Measurements from ENCODE around the gene MATN1. TPM values are rescaled to one million over a fixed set of nuclear protein-coding genes. Genes with fewer than 3 reads are reported as not detected.

MATN1 gene
- polyA plus RNA-seq, 1 donor = 0.30 TPM

DNA sequence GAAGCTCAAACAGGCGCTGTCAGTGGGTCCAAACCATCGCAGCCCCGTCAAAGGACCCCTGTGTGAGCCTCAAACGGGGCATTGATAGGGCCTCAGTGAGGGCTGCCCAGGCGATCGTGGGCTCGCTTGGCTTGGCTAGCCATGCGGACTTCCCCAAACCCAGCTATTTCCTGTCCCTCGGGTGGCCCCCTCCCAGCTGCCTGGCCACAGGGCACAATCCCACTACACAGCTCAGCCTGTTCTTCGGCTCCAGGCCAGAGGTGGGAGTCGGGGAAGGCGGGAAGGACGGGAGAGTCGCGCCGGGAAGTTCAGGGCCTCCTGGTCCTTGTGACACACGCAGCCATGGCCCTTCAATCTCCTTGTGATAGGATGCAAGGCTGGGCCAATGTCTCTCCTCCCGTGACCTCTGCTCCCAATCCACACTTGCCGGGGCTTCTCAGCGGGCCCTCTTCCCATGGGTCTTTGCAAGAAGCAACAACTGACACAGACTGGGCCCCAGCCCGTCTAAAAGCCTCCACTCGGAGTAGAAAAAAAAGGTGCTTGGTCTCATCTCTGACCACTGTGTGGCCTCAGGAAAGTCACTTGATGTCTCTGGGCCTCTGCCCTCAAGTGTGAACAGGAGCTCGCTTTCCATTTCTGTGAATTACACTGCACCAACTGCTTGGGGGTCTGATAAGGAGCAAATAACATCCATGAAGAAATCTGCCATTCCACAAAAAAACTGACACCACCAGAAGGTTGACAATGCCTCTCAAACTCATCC lies 7.1 kb upstream of the MATN1 start:
- Histone ChIP-seq H3K27ac (ENCODE audit: low read length) (peak overlapping the region; percentile 77), H3K9me3 (ENCODE audit: control insufficient read depth, low read depth, low read length) (no peaks in the 10 kb centered on the region), H3K27me3 (ENCODE audit: control insufficient read depth, insufficient read depth, low read length) (no peaks in the 10 kb centered on the region), H3K4me1 (ENCODE audit: control insufficient read depth, insufficient read depth, low read length) (peaks cover 41% of the 10 kb centered on the region), H3K36me3 (ENCODE audit: control insufficient read depth, insufficient read depth, low read length) (peaks cover 7% of the 10 kb centered on the region), H3K4me3 (ENCODE audit: low read length) (no peak overlapping the region)
- whole genome bisulfite sequencing (ENCODE audit: insufficient coverage, low lambda C conversion rate) = no CpG with 5 or more reads among the region's 23 CpGs
- DNase-seq = peak in 1 of 2 donors; percentile 71

GRCh38 chr1:30729901-30730300 lies 6.5 kb upstream of the MATN1 start:
- no CpG with 5 or more reads among the region's 6 CpGs for WGBS (ENCODE audit: insufficient coverage, low lambda C conversion rate)
- peaks cover 41% of the 10 kb centered on the region for H3K4me1 ChIP-seq (ENCODE audit: control insufficient read depth, insufficient read depth, low read length)
- peaks cover 7% of the 10 kb centered on the region for H3K36me3 ChIP-seq (ENCODE audit: control insufficient read depth, insufficient read depth, low read length)
- no peak overlapping the region for H3K4me3 ChIP-seq (ENCODE audit: low read length)
- no peaks in the 10 kb centered on the region for H3K9me3 ChIP-seq (ENCODE audit: control insufficient read depth, low read depth, low read length)
- H3K27ac ChIP-seq (ENCODE audit: low read length) = peak overlapping the region; percentile 77
- H3K27me3 ChIP-seq (ENCODE audit: control insufficient read depth, insufficient read depth, low read length) = no peaks in the 10 kb centered on the region
- DNase-seq = peak; percentile 82 to 88

DNA sequence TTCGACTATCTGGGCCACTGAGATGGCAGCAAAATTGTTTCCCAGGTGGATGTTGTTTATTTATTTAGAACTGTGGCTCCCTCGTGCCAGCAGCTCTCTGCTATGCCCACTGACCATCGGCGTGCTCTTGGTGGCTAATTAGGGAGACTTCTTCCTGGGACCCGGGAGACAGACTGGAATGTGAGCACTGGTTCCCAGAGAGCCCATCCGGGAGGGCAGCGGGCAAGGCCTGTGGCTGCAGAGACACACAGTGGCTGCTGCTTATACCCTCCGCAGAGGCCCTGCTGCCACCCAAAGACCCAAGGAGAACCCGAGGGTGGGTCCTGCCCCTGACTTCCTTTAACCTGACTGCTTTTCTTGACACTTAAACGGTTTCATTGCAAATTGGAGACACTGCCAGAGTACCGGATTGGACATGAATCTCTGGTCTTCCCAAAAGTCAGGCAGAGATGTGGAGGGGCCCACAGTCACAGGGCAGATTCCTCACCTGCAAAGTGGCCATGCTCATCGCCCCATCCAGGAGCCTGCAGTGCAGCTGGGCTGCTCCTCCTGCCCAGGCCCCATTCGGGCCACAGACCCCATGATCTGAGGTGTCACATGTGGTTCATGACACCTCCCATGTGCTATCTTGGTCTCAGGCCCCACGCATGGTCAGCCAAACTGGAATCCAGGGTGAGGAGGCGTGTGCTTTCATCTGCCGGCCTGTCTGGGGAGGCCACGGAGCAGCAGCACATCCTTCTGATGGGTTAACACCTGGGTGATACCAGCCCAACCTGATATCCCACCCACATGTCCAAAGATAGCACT lies 5.7 kb upstream of the MATN1 start:
- Histone ChIP-seq H3K27ac (ENCODE audit: low read length) (peak overlapping the region; percentile 77), H3K27me3 (ENCODE audit: control insufficient read depth, insufficient read depth, low read length) (no peaks in the 10 kb centered on the region), H3K36me3 (ENCODE audit: control insufficient read depth, insufficient read depth, low read length) (peaks cover 13% of the 10 kb centered on the region), H3K4me1 (ENCODE audit: control insufficient read depth, insufficient read depth, low read length) (peaks cover 41% of the 10 kb centered on the region), H3K9me3 (ENCODE audit: control insufficient read depth, low read depth, low read length) (no peaks in the 10 kb centered on the region), H3K4me3 (ENCODE audit: low read length) (no peak overlapping the region)
- WGBS (ENCODE audit: insufficient coverage, low lambda C conversion rate) = 80% methylated on average over 4 of the region's 17 CpGs
- no peak for DNase-seq

GRCh38 chr1:30728340-30728739 lies 5.0 kb upstream of the MATN1 start:
- Histone ChIP-seq H3K9me3 (ENCODE audit: control insufficient read depth, low read depth, low read length) (no peaks in the 10 kb centered on the region), H3K36me3 (ENCODE audit: control insufficient read depth, insufficient read depth, low read length) (peaks cover 13% of the 10 kb centered on the region), H3K27ac (ENCODE audit: low read length) (peak overlapping the region; percentile 77), H3K4me1 (ENCODE audit: control insufficient read depth, insufficient read depth, low read length) (peaks cover 41% of the 10 kb centered on the region), H3K4me3 (ENCODE audit: low read length) (no peak overlapping the region), H3K27me3 (ENCODE audit: control insufficient read depth, insufficient read depth, low read length) (no peaks in the 10 kb centered on the region)
- 80% methylated on average over 1 of the region's 8 CpGs for WGBS (ENCODE audit: insufficient coverage, low lambda C conversion rate)
- DNase-seq = no peak

- Histone ChIP-seq H3K27me3 (ENCODE audit: control insufficient read depth, insufficient read depth, low read length) (no peaks in the 10 kb centered on the region), H3K9me3 (ENCODE audit: control insufficient read depth, low read depth, low read length) (no peaks in the 10 kb centered on the region), H3K27ac (ENCODE audit: low read length) (peak overlapping the region; percentile 77), H3K4me1 (ENCODE audit: control insufficient read depth, insufficient read depth, low read length) (peaks cover 41% of the 10 kb centered on the region), H3K4me3 (ENCODE audit: low read length) (no peak overlapping the region), H3K36me3 (ENCODE audit: control insufficient read depth, insufficient read depth, low read length) (peaks cover 16% of the 10 kb centered on the region)
- peak; percentile 74 to 87 for DNase-seq
- WGBS (ENCODE audit: insufficient coverage, low lambda C conversion rate) = no CpG with 5 or more reads among the region's 2 CpGs
Observed at GRCh38 chr1:30727824-30728223, 4.4 kb upstream of the MATN1 start.

DNA sequence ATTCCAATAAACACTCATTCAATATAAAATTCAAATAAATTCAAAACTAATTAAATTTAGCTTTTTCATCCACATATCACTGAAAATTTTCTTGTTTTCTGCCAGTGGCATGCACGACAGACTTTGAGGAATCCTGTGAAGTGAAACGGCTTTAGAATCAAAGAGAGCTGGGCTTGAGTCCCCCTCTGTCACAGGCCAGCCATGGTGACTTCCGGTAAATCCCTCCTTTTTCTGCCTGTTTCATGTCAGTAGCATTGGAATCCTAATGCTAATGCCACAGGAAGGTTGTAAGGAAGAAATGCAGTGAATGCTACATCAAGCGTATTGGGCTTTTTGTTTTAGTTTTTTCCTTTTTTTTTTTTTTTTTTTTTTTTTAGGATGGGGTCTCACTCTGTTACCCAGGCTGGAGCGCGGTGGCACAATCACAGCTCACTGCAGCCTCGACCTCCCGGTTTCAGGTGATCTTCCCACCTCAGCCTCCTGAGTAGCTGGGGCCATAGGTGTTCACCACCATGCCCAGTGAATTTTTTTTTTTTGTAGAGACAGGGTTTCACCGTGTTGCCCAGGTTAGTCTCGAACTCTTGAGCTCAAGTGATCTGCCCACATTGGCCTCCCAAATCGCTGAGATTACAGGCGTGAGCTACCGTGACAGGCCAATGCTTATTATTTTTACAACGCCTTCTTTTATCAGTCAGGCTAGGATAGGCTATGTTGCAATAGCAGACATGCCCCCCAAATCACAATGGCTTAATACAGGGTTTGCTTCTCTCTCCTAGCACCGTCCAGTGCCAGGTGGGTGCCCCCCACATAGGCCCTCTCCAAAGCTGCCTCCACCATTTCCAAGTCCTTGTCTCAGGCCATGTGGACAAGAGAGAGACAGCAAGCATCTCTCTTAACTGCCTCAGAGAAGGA lies 3.6 kb upstream of the MATN1 start:
- 30% methylated on average over 2 of the region's 15 CpGs for WGBS (ENCODE audit: insufficient coverage, low lambda C conversion rate)
- Histone ChIP-seq H3K27me3 (ENCODE audit: control insufficient read depth, insufficient read depth, low read length) (no peaks in the 10 kb centered on the region), H3K4me1 (ENCODE audit: control insufficient read depth, insufficient read depth, low read length) (peaks cover 47% of the 10 kb centered on the region), H3K36me3 (ENCODE audit: control insufficient read depth, insufficient read depth, low read length) (peaks cover 22% of the 10 kb centered on the region), H3K4me3 (ENCODE audit: low read length) (no peak overlapping the region), H3K27ac (ENCODE audit: low read length) (peak overlapping the region; percentile 77), H3K9me3 (ENCODE audit: control insufficient read depth, low read depth, low read length) (no peaks in the 10 kb centered on the region)
- no peak for DNase-seq

- DNase-seq = no peak
- Histone ChIP-seq H3K4me3 (ENCODE audit: low read length) (no peak overlapping the region), H3K4me1 (ENCODE audit: control insufficient read depth, insufficient read depth, low read length) (peaks cover 50% of the 10 kb centered on the region), H3K9me3 (ENCODE audit: control insufficient read depth, low read depth, low read length) (no peaks in the 10 kb centered on the region), H3K27ac (ENCODE audit: low read length) (no peak overlapping the region), H3K27me3 (ENCODE audit: control insufficient read depth, insufficient read depth, low read length) (no peaks in the 10 kb centered on the region), H3K36me3 (ENCODE audit: control insufficient read depth, insufficient read depth, low read length) (peaks cover 27% of the 10 kb centered on the region)
- WGBS (ENCODE audit: insufficient coverage, low lambda C conversion rate) = 80% methylated on average over 2 of the region's 7 CpGs
Observed at GRCh38 chr1:30726236-30726635, 2.9 kb upstream of the MATN1 start.

DNA sequence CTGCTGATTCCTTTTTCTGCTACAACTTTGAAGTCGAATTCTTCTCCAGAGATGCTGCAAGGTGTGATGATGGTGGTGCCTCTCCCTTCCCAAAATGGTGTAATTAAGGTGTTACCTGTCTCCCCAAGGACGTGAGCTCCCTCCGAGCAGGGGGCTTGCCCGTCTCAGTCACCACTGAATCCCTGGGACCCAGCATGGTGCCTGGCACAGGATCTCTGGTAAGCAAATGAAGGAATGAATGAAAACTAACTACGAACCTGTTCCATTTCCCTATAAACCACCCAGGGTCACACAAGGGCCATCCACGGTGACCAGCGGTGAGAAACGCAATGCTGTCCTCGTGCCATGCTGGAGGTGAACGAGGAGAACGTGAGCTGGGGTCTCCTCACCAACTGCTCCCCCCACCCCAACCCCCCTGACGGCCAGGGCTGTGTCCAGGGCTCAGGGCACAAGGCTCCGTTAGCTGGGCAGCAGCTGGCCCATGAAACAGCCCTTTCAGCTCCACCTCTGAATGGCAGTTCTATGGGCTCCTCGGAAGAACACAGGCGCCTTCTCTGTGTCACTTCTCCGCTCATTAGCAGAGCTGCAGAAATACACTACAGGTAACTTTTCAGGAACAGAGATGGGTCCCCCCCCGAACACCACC lies 2.2 kb upstream of the MATN1 start:
- Histone ChIP-seq H3K27me3 (ENCODE audit: control insufficient read depth, insufficient read depth, low read length) (no peaks in the 10 kb centered on the region), H3K4me3 (ENCODE audit: low read length) (no peak overlapping the region), H3K4me1 (ENCODE audit: control insufficient read depth, insufficient read depth, low read length) (peaks cover 47% of the 10 kb centered on the region), H3K36me3 (ENCODE audit: control insufficient read depth, insufficient read depth, low read length) (peaks cover 27% of the 10 kb centered on the region), H3K9me3 (ENCODE audit: control insufficient read depth, low read depth, low read length) (no peaks in the 10 kb centered on the region), H3K27ac (ENCODE audit: low read length) (no peak overlapping the region)
- WGBS (ENCODE audit: insufficient coverage, low lambda C conversion rate) = no CpG with 5 or more reads among the region's 17 CpGs
- DNase-seq = no peak

DNA sequence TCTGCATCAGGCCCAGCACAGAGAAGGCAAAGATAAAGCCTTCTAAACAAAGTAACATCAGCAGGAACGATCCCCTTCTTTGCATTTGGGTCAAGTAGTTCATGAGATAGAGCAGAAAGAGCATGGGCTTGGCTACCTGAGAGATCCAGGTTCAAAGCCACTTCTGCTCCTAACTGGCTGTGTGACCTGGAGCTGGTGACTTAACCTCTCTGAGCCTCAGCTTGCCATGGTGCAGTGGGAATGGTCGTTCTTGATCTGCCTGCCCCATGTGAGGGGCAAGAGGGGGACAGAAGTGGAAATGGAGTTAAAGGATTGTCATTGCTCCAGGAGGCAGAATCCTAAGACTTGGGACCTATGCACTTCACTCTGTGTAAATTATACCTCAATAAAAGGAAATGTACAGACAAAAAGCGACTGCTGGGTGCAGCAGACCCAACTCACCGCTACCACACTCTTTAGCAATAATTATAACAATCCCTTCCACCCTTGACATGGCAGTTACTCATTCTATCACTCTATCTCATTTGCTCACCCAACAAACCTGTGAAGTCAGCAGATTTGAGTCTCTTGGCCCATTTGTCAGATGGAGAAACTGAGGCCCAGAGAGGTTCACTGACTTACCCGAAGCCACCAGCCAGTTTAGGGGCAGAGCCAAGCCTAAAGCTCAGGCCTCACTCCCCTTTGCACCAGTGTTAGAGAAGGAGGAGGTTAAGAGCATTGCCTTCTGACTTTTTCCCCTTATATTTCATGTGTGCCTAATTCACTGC lies 1.5 kb upstream of the MATN1 start:
- H3K36me3 ChIP-seq (ENCODE audit: control insufficient read depth, insufficient read depth, low read length) = peaks cover 27% of the 10 kb centered on the region
- WGBS (ENCODE audit: insufficient coverage, low lambda C conversion rate) = no CpG with 5 or more reads among the region's 5 CpGs

More for the DNA sequence above, 1.5 kb upstream of the MATN1 start:
- DNase-seq = no peak
- Histone ChIP-seq H3K9me3 (ENCODE audit: control insufficient read depth, low read depth, low read length) (no peaks in the 10 kb centered on the region), H3K4me3 (ENCODE audit: low read length) (no peak overlapping the region), H3K27me3 (ENCODE audit: control insufficient read depth, insufficient read depth, low read length) (no peaks in the 10 kb centered on the region), H3K27ac (ENCODE audit: low read length) (no peak overlapping the region), H3K4me1 (ENCODE audit: control insufficient read depth, insufficient read depth, low read length) (peaks cover 43% of the 10 kb centered on the region)
